Ishikawa (cell line): Measurements from ENCODE around the gene RGS12.

Experiments
- NFIC ChIP-seq: IDR thresholded peaks from 2 replicates; pipeline ENCODE4 v1.6.1; 2012
- RAD21 ChIP-seq: IDR thresholded peaks from 2 replicates; pipeline ENCODE4 v1.6.1; 2012; ENCODE audit warnings: low read depth
- REST ChIP-seq: IDR thresholded peaks from 2 replicates; pipeline ENCODE4 v1.6.1; 2012; ENCODE audit warnings: low read depth, mild to moderate bottlenecking
- TCF12 ChIP-seq: IDR thresholded peaks from 2 replicates; pipeline ENCODE4 v1.6.1; 2012; ENCODE audit warnings: low read depth

- TF ChIP-seq RAD21 (no peak), REST (no peak), TCF12 (no peak), NFIC (no peak)
Observed at GRCh38 chr4:3315566-3315965, 22.7 kb downstream of the RGS12 start.
